ENCODE measurements around the gene NADSYN1. TPM values are rescaled to one million over a fixed set of nuclear protein-coding genes. Genes with fewer than 3 reads are reported as not detected.
A peak's percentile ranks its signal among the peaks of the same experiment; 100 is the strongest.

Gene NADSYN1
- total RNA-seq, 1 donor from 2014 or later = 117 TPM

DNA sequence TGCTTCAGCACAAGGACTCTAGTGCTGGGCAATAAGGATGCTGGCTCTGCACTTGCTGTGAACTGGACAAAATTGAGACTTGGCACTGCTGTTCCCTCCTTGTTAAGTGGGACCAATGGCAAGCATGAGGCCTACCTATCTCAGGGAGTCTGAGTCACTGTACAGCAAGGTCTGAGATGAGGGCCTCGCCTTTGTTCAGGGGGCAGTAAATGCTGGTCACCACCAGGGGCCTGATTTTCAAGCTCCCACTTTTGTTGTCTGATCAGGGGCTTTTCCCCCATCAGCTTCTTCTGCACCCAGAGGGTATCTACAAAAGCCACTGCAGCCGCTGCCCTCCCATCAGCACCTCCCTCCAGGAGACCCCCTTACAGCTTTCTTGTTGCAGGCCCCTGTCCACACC is 27.6 kb upstream of the NADSYN1 start:
- DNase-seq (ENCODE audit: low spot score) = no peak
- intact Hi-C loops (cut with micrococcal nuclease) = no loop called here
- H3K27me3 Mint-ChIP-seq (ENCODE audit: low read depth) = no peaks in the 10 kb centered on the region
- no peak overlapping the region for H3K4me3 Mint-ChIP-seq (ENCODE audit: low read depth)
- no peak overlapping the region for H3K27ac Mint-ChIP-seq
- H3K9me3 Mint-ChIP-seq = no peaks in the 10 kb centered on the region
- H3K36me3 Mint-ChIP-seq (ENCODE audit: low read depth) = no peaks in the 10 kb centered on the region
- peaks cover 7% of the 10 kb centered on the region for H3K4me1 Mint-ChIP-seq (ENCODE audit: low read depth)

DNA sequence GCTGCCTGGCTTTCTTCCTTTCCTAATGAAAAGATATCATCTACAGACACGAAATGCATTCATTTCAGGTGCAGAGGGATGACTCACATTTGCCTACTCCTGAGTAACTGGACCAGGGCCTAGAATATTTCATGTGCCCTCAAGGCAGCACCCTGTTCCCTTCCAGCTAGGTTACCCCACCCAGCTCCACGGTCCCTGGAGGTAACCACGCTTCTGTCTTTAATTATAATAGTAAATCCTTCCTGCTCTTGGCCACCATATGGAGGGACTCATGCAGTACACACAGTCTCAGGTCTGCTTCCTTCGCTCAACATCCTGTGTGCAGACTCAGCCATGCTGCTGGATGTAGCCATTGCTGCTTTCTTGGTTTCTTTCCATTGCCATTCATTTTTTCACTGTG is 27.1 kb upstream of the NADSYN1 start:
- no peak overlapping the region for H3K27ac Mint-ChIP-seq
- H3K4me1 Mint-ChIP-seq (ENCODE audit: low read depth) = peaks cover 7% of the 10 kb centered on the region
- H3K4me3 Mint-ChIP-seq (ENCODE audit: low read depth) = no peak overlapping the region
- H3K36me3 Mint-ChIP-seq (ENCODE audit: low read depth) = no peaks in the 10 kb centered on the region
- no peaks in the 10 kb centered on the region for H3K27me3 Mint-ChIP-seq (ENCODE audit: low read depth)
- intact Hi-C loops (cut with micrococcal nuclease) = no loop called here
- DNase-seq (ENCODE audit: low spot score) = no peak
- no peaks in the 10 kb centered on the region for H3K9me3 Mint-ChIP-seq

- H3K27ac Mint-ChIP-seq = no peak overlapping the region
- H3K4me3 Mint-ChIP-seq (ENCODE audit: low read depth) = no peak overlapping the region
Observed at GRCh38 chr11:71426413-71426812, 26.6 kb upstream of the NADSYN1 start.

GRCh38 chr11:71428861-71429435 is 24.1 kb upstream of the NADSYN1 start:
- no peak for DNase-seq (ENCODE audit: low spot score)
- Mint-ChIP-seq H3K27ac (peak overlapping the region; percentile 44), H3K4me1 (ENCODE audit: low read depth) (peaks cover 7% of the 10 kb centered on the region), H3K9me3 (no peaks in the 10 kb centered on the region), H3K4me3 (ENCODE audit: low read depth) (no peak overlapping the region), H3K36me3 (ENCODE audit: low read depth) (no peaks in the 10 kb centered on the region), H3K27me3 (ENCODE audit: low read depth) (no peaks in the 10 kb centered on the region)
- intact Hi-C loops (cut with micrococcal nuclease) = no loop called here

More at GRCh38 chr11:71426413-71426812, 26.6 kb upstream of the NADSYN1 start:
- DNase-seq (ENCODE audit: low spot score) = no peak
- Mint-ChIP-seq H3K27me3 (ENCODE audit: low read depth) (no peaks in the 10 kb centered on the region), H3K9me3 (no peaks in the 10 kb centered on the region), H3K4me1 (ENCODE audit: low read depth) (peaks cover 7% of the 10 kb centered on the region), H3K36me3 (ENCODE audit: low read depth) (no peaks in the 10 kb centered on the region)
- intact Hi-C loops (cut with micrococcal nuclease) = no loop called here

DNA sequence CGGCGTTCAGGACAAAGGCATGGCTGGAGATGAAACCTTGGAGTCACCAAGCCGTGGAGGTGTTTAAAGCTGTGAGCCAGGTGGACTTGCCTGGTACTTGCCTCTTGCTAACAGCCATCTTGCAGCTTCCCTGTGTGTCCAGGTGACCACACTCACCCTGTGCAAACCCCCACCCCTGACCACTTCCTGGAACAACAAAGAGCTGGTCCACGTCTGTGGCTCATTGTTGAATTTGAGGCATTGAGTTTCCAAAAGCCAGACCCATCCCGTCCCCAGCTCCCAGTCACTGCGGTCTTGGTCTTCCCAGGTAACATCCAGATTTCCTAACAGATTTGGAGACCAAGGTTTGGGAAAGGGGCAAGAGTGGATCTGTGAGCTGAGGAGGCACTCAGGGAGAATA is 23.3 kb upstream of the NADSYN1 start:
- H3K4me1 Mint-ChIP-seq (ENCODE audit: low read depth) = peaks cover 7% of the 10 kb centered on the region
- no peak for DNase-seq (ENCODE audit: low spot score)
- intact Hi-C loops (cut with micrococcal nuclease) = no loop called here
- H3K27ac Mint-ChIP-seq = no peak overlapping the region
- H3K9me3 Mint-ChIP-seq = no peaks in the 10 kb centered on the region
- H3K27me3 Mint-ChIP-seq (ENCODE audit: low read depth) = no peaks in the 10 kb centered on the region
- no peak overlapping the region for H3K4me3 Mint-ChIP-seq (ENCODE audit: low read depth)
- H3K36me3 Mint-ChIP-seq (ENCODE audit: low read depth) = peaks cover 5% of the 10 kb centered on the region

DNA sequence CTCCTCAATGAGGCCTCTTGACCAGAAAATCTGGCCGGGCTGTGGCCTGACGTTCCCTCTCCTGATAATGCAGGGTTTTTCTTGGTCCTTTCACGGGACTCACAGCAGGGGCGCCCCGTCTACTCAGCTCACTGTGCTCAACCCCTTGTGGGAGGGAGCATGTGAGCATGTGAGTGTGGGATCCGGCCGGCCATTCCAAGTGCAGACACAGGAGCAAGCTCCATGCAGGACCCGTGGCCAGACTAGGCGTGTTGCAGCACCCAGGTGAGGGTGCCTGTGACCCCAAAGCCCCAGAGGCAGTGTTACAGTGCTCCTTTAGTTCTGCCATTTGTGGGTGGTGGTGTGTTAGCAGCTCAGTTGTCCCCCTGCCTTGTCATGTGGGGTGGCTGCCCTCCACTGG is 22.8 kb upstream of the NADSYN1 start:
- no peaks in the 10 kb centered on the region for H3K27me3 Mint-ChIP-seq (ENCODE audit: low read depth)
- DNase-seq (ENCODE audit: low spot score) = no peak
- H3K4me1 Mint-ChIP-seq (ENCODE audit: low read depth) = peaks cover 7% of the 10 kb centered on the region
- H3K4me3 Mint-ChIP-seq (ENCODE audit: low read depth) = no peak overlapping the region
- no peak overlapping the region for H3K27ac Mint-ChIP-seq
- no peaks in the 10 kb centered on the region for H3K9me3 Mint-ChIP-seq
- intact Hi-C loops (cut with micrococcal nuclease) = no loop called here
- H3K36me3 Mint-ChIP-seq (ENCODE audit: low read depth) = peaks cover 9% of the 10 kb centered on the region

- Mint-ChIP-seq H3K4me1 (ENCODE audit: low read depth) (peaks cover 7% of the 10 kb centered on the region), H3K9me3 (no peaks in the 10 kb centered on the region), H3K27me3 (ENCODE audit: low read depth) (no peaks in the 10 kb centered on the region), H3K4me3 (ENCODE audit: low read depth) (no peak overlapping the region), H3K27ac (no peak overlapping the region), H3K36me3 (ENCODE audit: low read depth) (peaks cover 13% of the 10 kb centered on the region)
- intact Hi-C loops (cut with micrococcal nuclease) = no loop called here
- no peak for DNase-seq (ENCODE audit: low spot score)
Observed at GRCh38 chr11:71431271-71431670, 21.7 kb upstream of the NADSYN1 start.

GRCh38 chr11:71432761-71433647 is 20.0 kb upstream of the NADSYN1 start:
- Mint-ChIP-seq H3K4me3 (ENCODE audit: low read depth) (no peak overlapping the region), H3K27me3 (ENCODE audit: low read depth) (no peaks in the 10 kb centered on the region), H3K36me3 (ENCODE audit: low read depth) (peaks cover 21% of the 10 kb centered on the region), H3K4me1 (ENCODE audit: low read depth) (peaks cover 4% of the 10 kb centered on the region), H3K9me3 (no peaks in the 10 kb centered on the region), H3K27ac (no peak overlapping the region)
- no peak for DNase-seq (ENCODE audit: low spot score)
- intact Hi-C loops (cut with micrococcal nuclease) = no loop called here

DNA sequence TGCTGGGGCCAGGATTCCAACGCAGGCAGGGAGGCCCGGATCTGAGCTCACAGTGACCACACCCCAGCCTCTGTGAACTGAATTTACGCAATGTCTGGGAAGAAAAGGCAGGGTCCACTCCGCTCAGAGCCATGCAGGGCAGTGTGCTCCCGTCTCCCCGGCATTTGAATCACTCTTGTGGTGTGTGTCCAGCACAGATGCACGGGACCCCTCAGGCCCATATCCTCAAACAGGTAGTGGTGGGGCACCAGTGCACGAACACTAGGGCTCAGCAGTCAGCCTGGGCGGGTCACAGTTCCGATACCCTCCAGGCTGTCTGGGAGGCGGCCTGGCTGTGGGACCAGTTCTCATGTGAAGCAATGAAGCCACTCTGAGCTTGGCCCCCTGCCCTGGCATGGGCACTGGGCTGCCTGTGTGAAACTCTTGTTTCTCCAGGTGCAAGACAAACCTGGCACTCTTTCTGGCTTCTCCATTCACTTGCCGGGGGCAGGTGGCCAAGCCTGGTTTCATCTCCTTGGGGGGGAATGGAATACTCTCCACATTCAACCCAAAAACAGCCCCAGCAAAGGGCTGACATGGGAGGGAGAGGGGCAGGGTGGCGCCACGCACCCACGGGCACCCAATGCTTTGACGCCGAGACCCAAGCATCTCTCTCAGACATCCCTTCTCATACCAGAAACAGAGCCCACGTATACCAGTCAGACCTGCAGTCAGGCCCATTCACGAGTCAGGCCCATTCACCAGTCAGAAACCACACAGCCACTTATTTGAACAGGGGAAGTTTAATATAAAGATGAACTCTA is 19.2 kb upstream of the NADSYN1 start:
- Mint-ChIP-seq H3K9me3 (no peaks in the 10 kb centered on the region), H3K4me1 (ENCODE audit: low read depth) (peaks cover 4% of the 10 kb centered on the region), H3K27ac (no peak overlapping the region), H3K36me3 (ENCODE audit: low read depth) (peaks cover 27% of the 10 kb centered on the region), H3K27me3 (ENCODE audit: low read depth) (no peaks in the 10 kb centered on the region), H3K4me3 (ENCODE audit: low read depth) (no peak overlapping the region)
- intact Hi-C loops (cut with micrococcal nuclease) = no loop called here
- no peak for DNase-seq (ENCODE audit: low spot score)

DNA sequence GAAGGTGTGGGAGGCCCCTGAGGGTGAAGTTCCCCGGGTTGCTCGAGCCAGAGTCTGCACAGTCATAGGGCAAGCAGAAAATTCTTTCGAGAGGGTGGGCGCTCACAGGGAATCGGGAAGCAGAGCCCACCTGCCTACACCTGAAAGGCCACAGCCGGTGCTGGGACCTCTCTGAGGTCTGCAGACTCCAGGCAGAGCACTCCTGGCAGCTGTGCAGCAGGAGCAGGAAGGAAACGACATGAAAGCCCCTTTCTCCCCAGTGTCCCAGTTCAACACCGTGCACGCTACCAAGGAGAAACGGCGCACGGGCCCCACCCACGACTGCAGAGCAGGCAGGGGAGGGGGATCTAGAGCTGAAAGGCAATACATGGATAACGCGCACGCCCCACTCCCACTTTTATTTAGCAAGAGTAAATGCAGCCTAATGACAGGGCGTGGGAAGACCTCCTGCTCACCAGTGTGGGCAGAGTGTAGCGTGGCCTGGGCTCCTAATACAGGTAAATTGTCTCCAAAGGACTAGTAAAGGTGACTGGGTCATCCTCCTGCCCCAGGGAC is 18.4 kb upstream of the NADSYN1 start:
- Mint-ChIP-seq H3K4me3 (ENCODE audit: low read depth) (no peak overlapping the region), H3K27ac (no peak overlapping the region), H3K4me1 (ENCODE audit: low read depth) (no peaks in the 10 kb centered on the region), H3K9me3 (no peaks in the 10 kb centered on the region), H3K36me3 (ENCODE audit: low read depth) (peaks cover 33% of the 10 kb centered on the region), H3K27me3 (ENCODE audit: low read depth) (no peaks in the 10 kb centered on the region)
- no peak for DNase-seq (ENCODE audit: low spot score)
- intact Hi-C loops (cut with micrococcal nuclease) = no loop called here

DNA sequence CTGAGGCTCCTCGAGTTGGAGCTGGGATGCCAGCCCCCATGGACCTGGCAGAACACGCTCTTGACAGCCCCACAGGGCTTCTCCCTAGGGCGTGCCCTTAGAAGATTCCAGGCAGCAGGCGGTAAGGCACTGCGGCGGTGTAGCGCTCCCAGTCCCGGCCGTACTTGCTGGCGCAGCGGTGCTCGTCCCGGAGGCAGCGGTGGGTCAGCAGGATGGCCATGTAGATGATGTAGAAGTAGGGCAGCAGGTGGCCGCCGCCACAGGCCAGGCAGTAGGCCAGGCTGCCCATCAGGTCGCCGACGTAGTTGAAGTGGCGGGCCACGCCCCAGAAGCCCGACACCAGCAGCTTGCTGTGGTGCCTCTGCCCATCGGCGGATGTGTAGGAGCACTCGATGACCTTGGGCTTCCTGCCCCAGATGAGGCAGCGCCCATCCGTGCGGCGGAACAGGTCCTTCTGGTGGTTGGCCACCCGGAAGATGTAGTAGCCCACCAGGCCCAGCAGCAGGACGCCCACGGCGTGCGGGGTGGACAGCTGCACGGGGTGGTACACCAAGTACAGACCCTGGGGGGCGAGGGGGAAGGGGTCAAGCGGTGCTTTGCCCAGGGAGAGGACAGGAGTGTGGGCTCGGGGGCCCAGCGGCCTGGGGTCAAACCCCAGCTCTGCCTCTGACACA is 17.6 kb upstream of the NADSYN1 start:
- Mint-ChIP-seq H3K27me3 (ENCODE audit: low read depth) (no peaks in the 10 kb centered on the region), H3K4me3 (ENCODE audit: low read depth) (no peak overlapping the region), H3K9me3 (no peaks in the 10 kb centered on the region), H3K36me3 (ENCODE audit: low read depth) (peaks cover 41% of the 10 kb centered on the region), H3K27ac (no peak overlapping the region), H3K4me1 (ENCODE audit: low read depth) (no peaks in the 10 kb centered on the region)
- intact Hi-C loops (cut with micrococcal nuclease) = no loop called here
- no peak for DNase-seq (ENCODE audit: low spot score)

DNA sequence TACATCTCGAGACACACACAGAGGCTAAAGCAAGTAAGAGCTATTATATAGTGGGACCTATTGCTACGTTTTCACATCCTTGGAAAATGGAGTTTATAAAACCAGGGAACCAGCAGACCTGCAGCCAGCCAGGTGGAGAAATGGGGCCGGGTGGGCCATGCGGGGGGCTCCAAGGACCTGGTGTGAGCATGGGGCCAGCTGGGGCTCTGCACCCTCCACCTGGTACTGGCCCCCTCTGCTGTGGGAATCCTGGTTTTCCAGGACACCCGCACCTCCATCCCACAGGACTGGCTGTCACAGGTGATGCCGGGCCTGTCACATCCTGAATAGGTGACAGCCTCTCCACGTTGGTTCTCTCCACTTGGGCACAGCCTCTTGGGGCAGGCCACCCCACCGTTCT is 16.1 kb upstream of the NADSYN1 start:
- Mint-ChIP-seq H3K9me3 (no peaks in the 10 kb centered on the region), H3K36me3 (ENCODE audit: low read depth) (peaks cover 54% of the 10 kb centered on the region), H3K4me1 (ENCODE audit: low read depth) (no peaks in the 10 kb centered on the region), H3K4me3 (ENCODE audit: low read depth) (no peak overlapping the region), H3K27ac (no peak overlapping the region), H3K27me3 (ENCODE audit: low read depth) (no peaks in the 10 kb centered on the region)
- DNase-seq (ENCODE audit: low spot score) = no peak
- intact Hi-C loops (cut with micrococcal nuclease) = no loop called here

Measured in activated T-helper 2 cell treated with anti-CD3 and anti-CD28 coated beads, Interferon-gamma antibody, Interleukin-2, Interleukin-4, amounts not matched to agents 10 μg/mL and 5 μg/mL and 100 μg/mL, durations not matched to agents 14 hours and 24 hours and 36 hours (primary cell).